Peyer's patch (tissue), 4 donors: Measurements from ENCODE around the gene COL17A1.

ENCODE experiments used
- POLR2A ChIP-seq, 2 donors: fragments of 450-650 bp; IDR thresholded peaks; one replicate each; pipeline ENCODE4 v1.5.1; 2017; ENCODE audit warnings: antibody characterized with exemption in 2 of 2, mild to moderate bottlenecking in 2 of 2, moderate library complexity in 2 of 2
- TF ChIP-seq, protein P1 (sequence below), 6 experiments: fragments of 450-650 bp in 4 of 6; fragments of 200-600 bp in 2 of 6; sonication (generic) in 1 of 6; IDR thresholded peaks; one replicate each; pipeline ENCODE4 v1.5.1; 2017 to 2019; ENCODE audit warnings: antibody characterized with exemption in 6 of 6, mild to moderate bottlenecking in 3 of 6, moderate library complexity in 1 of 6

DNA sequence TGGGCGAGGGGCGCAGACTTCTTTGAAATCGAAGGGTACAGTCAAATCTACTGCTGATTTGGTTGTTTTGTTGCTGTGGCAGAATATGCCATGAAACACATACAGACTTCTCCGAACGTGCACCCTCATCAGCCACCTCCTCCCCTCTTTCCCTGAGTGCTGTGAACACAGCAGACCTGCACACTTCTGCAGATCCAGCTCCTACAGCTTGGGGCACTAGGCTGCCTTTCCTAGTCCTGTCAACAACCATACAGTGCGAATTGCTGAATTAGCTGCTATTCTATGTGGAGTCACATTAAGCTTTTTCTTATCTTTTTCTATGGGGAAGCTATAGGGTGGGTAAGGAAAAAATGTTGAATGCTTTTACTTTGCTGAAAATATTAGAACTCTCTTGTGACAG, 57.5 kb downstream of the COL17A1 start:
- TF ChIP-seq, protein P1, sequence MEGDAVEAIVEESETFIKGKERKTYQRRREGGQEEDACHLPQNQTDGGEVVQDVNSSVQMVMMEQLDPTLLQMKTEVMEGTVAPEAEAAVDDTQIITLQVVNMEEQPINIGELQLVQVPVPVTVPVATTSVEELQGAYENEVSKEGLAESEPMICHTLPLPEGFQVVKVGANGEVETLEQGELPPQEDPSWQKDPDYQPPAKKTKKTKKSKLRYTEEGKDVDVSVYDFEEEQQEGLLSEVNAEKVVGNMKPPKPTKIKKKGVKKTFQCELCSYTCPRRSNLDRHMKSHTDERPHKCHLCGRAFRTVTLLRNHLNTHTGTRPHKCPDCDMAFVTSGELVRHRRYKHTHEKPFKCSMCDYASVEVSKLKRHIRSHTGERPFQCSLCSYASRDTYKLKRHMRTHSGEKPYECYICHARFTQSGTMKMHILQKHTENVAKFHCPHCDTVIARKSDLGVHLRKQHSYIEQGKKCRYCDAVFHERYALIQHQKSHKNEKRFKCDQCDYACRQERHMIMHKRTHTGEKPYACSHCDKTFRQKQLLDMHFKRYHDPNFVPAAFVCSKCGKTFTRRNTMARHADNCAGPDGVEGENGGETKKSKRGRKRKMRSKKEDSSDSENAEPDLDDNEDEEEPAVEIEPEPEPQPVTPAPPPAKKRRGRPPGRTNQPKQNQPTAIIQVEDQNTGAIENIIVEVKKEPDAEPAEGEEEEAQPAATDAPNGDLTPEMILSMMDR (IDR thresholded peaks at IDR 0.05), result peak in 4 of 6 experiments; percentile 11 to 44 (median 39)
- no peak for TF ChIP-seq POLR2A (IDR thresholded peaks at IDR 0.05)
